PFSK-1 (cell line): ENCODE results near the gene ZCWPW2.

Experiments
- FOXP2 ChIP-seq: optimal IDR thresholded peaks from 2 replicates; pipeline ENCODE3; 2011; ENCODE audit warnings: borderline replicate concordance, control low read depth, inconsistent platforms; ENCODE audit not compliant: insufficient read depth; ENCODE audit errors: extremely low read length, extremely low read depth
- POLR2AphosphoS5 ChIP-seq: IDR thresholded peaks from 2 replicates; pipeline ENCODE4 v1.6.1; 2012; ENCODE audit warnings: low read depth, mild to moderate bottlenecking, control low read depth, low read length, moderate library complexity
- REST ChIP-seq, 2 experiments: IDR thresholded peaks; 2 replicates each; pipeline versions ENCODE4 v1.6.1 to v1.8.0; 2011 to 2012; ENCODE audit warnings: low read depth in 2 of 2, low read length in 2 of 2, control low read depth in 1 of 2, inconsistent platforms in 1 of 2, mild to moderate bottlenecking in 1 of 2, moderate library complexity in 1 of 2; ENCODE audit not compliant: insufficient read depth in 1 of 2
- SIN3A ChIP-seq: IDR thresholded peaks from 2 replicates; pipeline ENCODE4 v1.6.1; 2012; ENCODE audit warnings: mild to moderate bottlenecking, low read length, moderate library complexity, borderline replicate concordance; ENCODE audit not compliant: insufficient read depth
- TAF1 ChIP-seq: IDR thresholded peaks from 2 replicates; pipeline ENCODE4 v1.6.1; 2012; ENCODE audit warnings: low read length, control low read depth, borderline replicate concordance; ENCODE audit not compliant: insufficient read depth

The ZCWPW2 gene

GRCh38 chr3:28544236-28544635, 195.7 kb downstream of the ZCWPW2 start:
- TF ChIP-seq POLR2AphosphoS5 (no peak), REST (IDR thresholded peaks at IDR 0.05; ENCODE audit: insufficient read depth in 1 of 2, low read depth in 2 of 2, low read length in 2 of 2) (no peak), FOXP2 (no peak), TAF1 (no peak), SIN3A (no peak)

GRCh38 chr3:28544831-28545230, 196.3 kb downstream of the ZCWPW2 start:
- TF ChIP-seq TAF1 (no peak), POLR2AphosphoS5 (no peak), REST (IDR thresholded peaks at IDR 0.05; ENCODE audit: insufficient read depth in 1 of 2, low read depth in 2 of 2, low read length in 2 of 2) (no peak), FOXP2 (no peak), SIN3A (no peak)

- TF ChIP-seq REST (IDR thresholded peaks at IDR 0.05; ENCODE audit: insufficient read depth in 1 of 2, low read depth in 2 of 2, low read length in 2 of 2) = no peak
- no peak for TF ChIP-seq FOXP2
- no peak for TF ChIP-seq POLR2AphosphoS5
- TF ChIP-seq TAF1 = no peak
- TF ChIP-seq SIN3A = no peak
Measured at GRCh38 chr3:28547677-28548076, 199.2 kb downstream of the ZCWPW2 start.

DNA sequence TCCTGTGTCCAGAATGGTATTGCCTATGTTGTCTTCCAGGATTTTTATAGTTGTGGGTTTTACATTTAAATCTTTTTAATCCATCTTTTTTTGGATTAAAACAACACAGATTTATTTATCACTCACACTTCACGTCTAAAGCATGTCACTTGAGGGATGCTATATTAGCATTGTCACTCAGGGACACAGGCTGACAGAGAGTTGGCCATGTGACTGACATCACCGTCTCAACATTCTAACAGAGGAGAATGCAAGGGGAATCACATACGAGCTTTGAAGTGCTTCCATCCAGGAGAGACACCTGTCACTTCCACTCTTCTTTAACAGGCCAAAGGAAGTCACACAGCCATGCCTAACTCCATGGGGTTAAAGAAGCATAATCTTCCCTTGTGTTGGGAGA, 204.7 kb downstream of the ZCWPW2 start:
- TF ChIP-seq REST (IDR thresholded peaks at IDR 0.05; ENCODE audit: insufficient read depth in 1 of 2, low read depth in 2 of 2, low read length in 2 of 2) (no peak), SIN3A (no peak)

GRCh38 chr3:28556195-28556594, 207.7 kb downstream of the ZCWPW2 start:
- TF ChIP-seq REST (IDR thresholded peaks at IDR 0.05; ENCODE audit: insufficient read depth in 1 of 2, low read depth in 2 of 2, low read length in 2 of 2) (no peak), TAF1 (no peak), FOXP2 (no peak), POLR2AphosphoS5 (no peak), SIN3A (no peak)
